ENCODE data around the gene LEPROT. TPM values are rescaled to one million over a fixed set of nuclear protein-coding genes. Genes with fewer than 3 reads are reported as not detected.

LEPROT gene
- total RNA-seq, 4 donors from 2014 or later: 25.0 to 34.2 (median 28.7) TPM

GRCh38 chr1:65437616-65438015 lies 17.1 kb downstream of the LEPROT start:
- H3K9me3 ChIP-seq: no peaks in the 10 kb centered on the region
- no peaks in the 10 kb centered on the region for H3K27me3 ChIP-seq
- intact Hi-C loops (cut with DNase I; ENCODE audit: low total_unique reads) (no loop called here), in situ Hi-C loops (cut with MboI; ENCODE audit: low sequenced_read_pairs in 4 of 4) (loop anchor here in 2 of 4 donors (10.0 to 25.0 kb wide), 2 partner anchors 247 to 250 kb away; no protein-coding TSS in a partner anchor)
- H3K36me3 ChIP-seq: peaks cover 0 to 6% of the 10 kb centered on the region in 2 donors
- TF ChIP-seq POLR2A (IDR thresholded peaks at IDR 0.05): no peak
- TF ChIP-seq CTCF (IDR thresholded peaks at IDR 0.05 in 4 of 5, conservative IDR thresholded peaks at IDR 0.05 in 1 of 5): no peak
- DNase-seq (no peak), ATAC-seq (no peak)
- no peaks in the 10 kb centered on the region for H3K4me1 ChIP-seq
- H3K27ac ChIP-seq: no peak overlapping the region
- H3K4me3 ChIP-seq: no peak overlapping the region

- Histone ChIP-seq H3K4me3 (no peak overlapping the region), H3K27ac (no peak overlapping the region), H3K9me3 (no peaks in the 10 kb centered on the region), H3K27me3 (no peaks in the 10 kb centered on the region), H3K4me1 (no peaks in the 10 kb centered on the region), H3K36me3 (no peaks in the 10 kb centered on the region)
- in situ Hi-C loops (cut with MboI; ENCODE audit: low sequenced_read_pairs in 4 of 4): loop anchor here in 1 of 4 donors (25.0 kb wide), 1 partner anchor 247 kb away; no protein-coding TSS in a partner anchor
- ATAC-seq (no peak), DNase-seq (no peak)
- TF ChIP-seq POLR2A (IDR thresholded peaks at IDR 0.05): no peak
- TF ChIP-seq CTCF (IDR thresholded peaks at IDR 0.05 in 4 of 5, conservative IDR thresholded peaks at IDR 0.05 in 1 of 5): no peak
- intact Hi-C loops (cut with DNase I; ENCODE audit: low total_unique reads): no loop called here
Observed at GRCh38 chr1:65440322-65440900, 19.9 kb downstream of the LEPROT start.

DNA sequence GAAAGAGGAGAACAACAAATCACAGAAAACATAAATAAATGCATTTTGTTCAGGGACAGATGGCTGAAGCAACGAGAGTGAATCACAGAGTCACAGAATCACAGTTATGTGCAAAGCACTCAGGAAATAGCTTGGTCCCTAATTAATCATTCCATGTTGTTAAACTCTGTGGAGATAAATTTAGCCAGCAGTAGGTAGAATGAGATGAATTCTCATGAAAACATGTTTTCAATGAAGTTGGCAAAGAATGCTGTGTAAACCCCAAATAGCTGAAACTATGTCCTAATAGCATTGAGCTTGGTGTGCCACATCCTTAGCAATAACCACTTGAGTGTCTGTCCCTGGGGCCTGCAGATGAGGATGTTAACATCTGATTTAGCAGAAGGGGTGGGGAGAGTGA lies 20.4 kb downstream of the LEPROT start:
- intact Hi-C loops (cut with DNase I; ENCODE audit: low total_unique reads): no loop called here

GRCh38 chr1:65441464-65441863 lies 21.0 kb downstream of the LEPROT start:
- no peak for ATAC-seq
- TF ChIP-seq POLR2A (IDR thresholded peaks at IDR 0.05) (no peak), CTCF (IDR thresholded peaks at IDR 0.05 in 4 of 5, conservative IDR thresholded peaks at IDR 0.05 in 1 of 5) (no peak)
- intact Hi-C loops (cut with DNase I; ENCODE audit: low total_unique reads): no loop called here

More for the DNA sequence above, 20.4 kb downstream of the LEPROT start:
- TF ChIP-seq CTCF (IDR thresholded peaks at IDR 0.05 in 4 of 5, conservative IDR thresholded peaks at IDR 0.05 in 1 of 5): no peak
- TF ChIP-seq POLR2A (IDR thresholded peaks at IDR 0.05): no peak
- no peak for DNase-seq
- in situ Hi-C loops (cut with MboI; ENCODE audit: low sequenced_read_pairs in 4 of 4): loop anchor here in 1 of 4 donors (25.0 kb wide), 1 partner anchor 246 kb away; no protein-coding TSS in a partner anchor
- H3K9me3 ChIP-seq: no peaks in the 10 kb centered on the region
- H3K4me1 ChIP-seq: no peaks in the 10 kb centered on the region
- H3K27ac ChIP-seq: no peak overlapping the region
- no peaks in the 10 kb centered on the region for H3K27me3 ChIP-seq
- ATAC-seq: no peak
- no peaks in the 10 kb centered on the region for H3K36me3 ChIP-seq
- no peak overlapping the region for H3K4me3 ChIP-seq

More at GRCh38 chr1:65441464-65441863, 21.0 kb downstream of the LEPROT start:
- DNase-seq: no peak
- H3K27ac ChIP-seq: no peak overlapping the region
- H3K36me3 ChIP-seq: no peaks in the 10 kb centered on the region
- H3K9me3 ChIP-seq: no peaks in the 10 kb centered on the region
- in situ Hi-C loops (cut with MboI; ENCODE audit: low sequenced_read_pairs in 4 of 4): loop anchor here in 1 of 4 donors (25.0 kb wide), 1 partner anchor 246 kb away; no protein-coding TSS in a partner anchor
- no peak overlapping the region for H3K4me3 ChIP-seq
- no peaks in the 10 kb centered on the region for H3K27me3 ChIP-seq
- H3K4me1 ChIP-seq: no peaks in the 10 kb centered on the region
